Measurements from ENCODE around the gene LSM4. TPM values are rescaled to one million over a fixed set of nuclear protein-coding genes. Genes with fewer than 3 reads are reported as not detected.
A peak's percentile ranks its signal among the peaks of the same experiment; 100 is the strongest.

The LSM4 gene
- total and polyA plus RNA-seq, 9 donors = 38.3 to 121 (median 71.4) TPM

DNA sequence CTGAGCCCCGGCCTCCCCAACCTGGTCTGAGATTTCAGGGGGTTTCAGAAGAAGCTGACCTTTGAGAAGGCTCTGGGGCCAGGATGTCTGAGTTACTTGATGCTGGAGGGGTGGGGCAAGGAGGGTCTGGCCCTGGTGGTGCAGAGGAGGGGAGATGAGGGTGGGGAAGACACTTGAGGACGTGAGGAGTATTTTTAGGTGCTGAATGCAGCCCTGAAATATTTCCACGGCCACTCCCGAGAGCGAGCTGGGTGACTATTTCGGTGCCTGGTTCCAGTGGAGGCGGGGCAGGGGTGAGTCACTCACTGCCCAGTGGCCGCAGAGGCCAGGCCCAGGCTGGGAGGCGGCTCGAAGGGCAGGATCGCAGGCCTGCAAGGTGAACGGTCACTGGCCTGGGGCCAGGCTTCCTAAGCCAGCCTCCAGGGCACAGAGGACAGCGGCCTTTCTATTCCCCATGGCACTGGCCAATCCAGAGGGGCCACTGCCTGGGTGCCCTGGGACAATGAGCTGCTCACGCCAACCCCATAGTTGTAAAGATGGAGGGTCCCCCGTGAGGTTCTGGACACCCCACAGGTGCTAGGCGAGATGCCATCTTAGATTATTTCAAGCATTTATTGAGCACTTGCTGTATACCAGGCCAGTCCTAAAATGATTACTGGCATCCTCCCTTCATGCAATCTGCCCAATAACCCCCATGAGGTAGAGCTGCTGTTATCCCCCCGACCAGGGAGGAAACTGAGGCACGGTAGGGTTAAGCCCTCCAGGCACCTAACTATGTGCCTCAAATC lies 21.8 kb downstream of the LSM4 start:
- DNase-seq = peak; percentile 63 to 78 (median 71)
- intact Hi-C loops (cut with DNase I) = no loop called here
- H3K4me3 ChIP-seq = no peak overlapping the region
- no peaks in the 10 kb centered on the region for H3K36me3 ChIP-seq
- WGBS, 3 donors = 39 to 46% (median 44%) methylated on average over 12 to 18 of the region's 18 CpGs
- TF ChIP-seq EP300 (IDR thresholded peaks at IDR 0.05) (no peak), POLR2A (IDR thresholded peaks at IDR 0.05) (no peak)
- TF ChIP-seq, protein P1, sequence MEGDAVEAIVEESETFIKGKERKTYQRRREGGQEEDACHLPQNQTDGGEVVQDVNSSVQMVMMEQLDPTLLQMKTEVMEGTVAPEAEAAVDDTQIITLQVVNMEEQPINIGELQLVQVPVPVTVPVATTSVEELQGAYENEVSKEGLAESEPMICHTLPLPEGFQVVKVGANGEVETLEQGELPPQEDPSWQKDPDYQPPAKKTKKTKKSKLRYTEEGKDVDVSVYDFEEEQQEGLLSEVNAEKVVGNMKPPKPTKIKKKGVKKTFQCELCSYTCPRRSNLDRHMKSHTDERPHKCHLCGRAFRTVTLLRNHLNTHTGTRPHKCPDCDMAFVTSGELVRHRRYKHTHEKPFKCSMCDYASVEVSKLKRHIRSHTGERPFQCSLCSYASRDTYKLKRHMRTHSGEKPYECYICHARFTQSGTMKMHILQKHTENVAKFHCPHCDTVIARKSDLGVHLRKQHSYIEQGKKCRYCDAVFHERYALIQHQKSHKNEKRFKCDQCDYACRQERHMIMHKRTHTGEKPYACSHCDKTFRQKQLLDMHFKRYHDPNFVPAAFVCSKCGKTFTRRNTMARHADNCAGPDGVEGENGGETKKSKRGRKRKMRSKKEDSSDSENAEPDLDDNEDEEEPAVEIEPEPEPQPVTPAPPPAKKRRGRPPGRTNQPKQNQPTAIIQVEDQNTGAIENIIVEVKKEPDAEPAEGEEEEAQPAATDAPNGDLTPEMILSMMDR (IDR thresholded peaks at IDR 0.05) = no peak
- peak overlapping the region; percentile 40 to 59 for H3K27ac ChIP-seq
- H3K27me3 ChIP-seq = no peaks in the 10 kb centered on the region
- no peaks in the 10 kb centered on the region for H3K9me3 ChIP-seq
- peaks cover 12% of the 10 kb centered on the region for H3K4me1 ChIP-seq (ENCODE audit: insufficient read depth)

DNA sequence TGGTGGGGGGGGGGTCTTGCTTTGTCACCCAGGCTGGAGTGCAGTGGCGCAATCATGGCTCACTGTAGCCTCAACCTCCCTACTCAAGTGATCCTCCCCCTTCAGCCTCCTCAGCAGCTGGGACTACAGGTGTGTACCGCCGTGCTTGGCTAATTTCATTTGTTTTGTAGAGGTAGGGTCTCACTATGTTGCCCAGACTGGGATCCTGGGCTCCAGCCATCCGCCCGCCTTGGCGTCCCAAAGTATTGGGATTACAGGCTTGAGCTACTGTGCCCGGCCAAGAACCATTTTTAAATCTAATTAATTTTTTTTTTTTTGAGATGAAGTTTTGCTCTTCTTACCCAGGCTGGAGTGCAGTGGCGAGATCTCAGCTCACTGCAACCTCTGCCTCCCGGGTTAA lies 23.2 kb downstream of the LSM4 start:
- Histone ChIP-seq H3K4me3 (no peak overlapping the region), H3K36me3 (no peaks in the 10 kb centered on the region), H3K4me1 (ENCODE audit: insufficient read depth) (peaks cover 4% of the 10 kb centered on the region), H3K27ac (no peak overlapping the region), H3K27me3 (no peaks in the 10 kb centered on the region), H3K9me3 (no peaks in the 10 kb centered on the region)
- TF ChIP-seq, protein P1 (IDR thresholded peaks at IDR 0.05) = no peak
- TF ChIP-seq POLR2A (IDR thresholded peaks at IDR 0.05) = no peak
- TF ChIP-seq EP300 (IDR thresholded peaks at IDR 0.05) = no peak
- WGBS, 3 donors = 88 to 96% (median 95%) methylated on average over 9 of the region's 9 CpGs
- intact Hi-C loops (cut with DNase I) = no loop called here
- no peak for DNase-seq

DNA sequence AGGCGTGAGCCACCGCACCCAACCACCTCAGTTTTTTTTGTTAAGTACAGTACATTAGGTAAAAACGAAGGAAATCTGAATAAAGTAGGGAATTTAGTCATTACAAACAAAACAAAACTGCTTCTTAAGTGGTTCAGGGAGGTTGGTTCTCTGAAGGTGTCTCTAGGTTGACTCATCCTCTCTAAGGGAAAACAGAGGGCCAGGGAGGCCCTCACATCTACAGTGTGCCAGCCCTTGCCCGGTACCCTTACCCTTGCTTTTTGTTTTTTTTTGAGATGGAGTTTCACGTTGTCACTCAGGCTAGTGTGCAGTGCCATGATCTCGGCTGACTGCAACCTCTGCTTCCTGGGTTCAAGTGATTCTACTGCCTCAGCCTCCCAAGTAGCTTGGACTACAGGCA lies 24.3 kb downstream of the LSM4 start:
- Histone ChIP-seq H3K27ac (no peak overlapping the region), H3K4me3 (no peak overlapping the region), H3K27me3 (no peaks in the 10 kb centered on the region), H3K4me1 (ENCODE audit: insufficient read depth) (peaks cover 6% of the 10 kb centered on the region), H3K36me3 (no peaks in the 10 kb centered on the region), H3K9me3 (no peaks in the 10 kb centered on the region)
- 67 to 77% (median 71%) methylated on average over 6 of the region's 6 CpGs for WGBS, 3 donors
- no peak for DNase-seq
- TF ChIP-seq, protein P1 (IDR thresholded peaks at IDR 0.05) = no peak
- TF ChIP-seq EP300 (IDR thresholded peaks at IDR 0.05) (no peak), POLR2A (IDR thresholded peaks at IDR 0.05) (no peak)
- intact Hi-C loops (cut with DNase I) = no loop called here

DNA sequence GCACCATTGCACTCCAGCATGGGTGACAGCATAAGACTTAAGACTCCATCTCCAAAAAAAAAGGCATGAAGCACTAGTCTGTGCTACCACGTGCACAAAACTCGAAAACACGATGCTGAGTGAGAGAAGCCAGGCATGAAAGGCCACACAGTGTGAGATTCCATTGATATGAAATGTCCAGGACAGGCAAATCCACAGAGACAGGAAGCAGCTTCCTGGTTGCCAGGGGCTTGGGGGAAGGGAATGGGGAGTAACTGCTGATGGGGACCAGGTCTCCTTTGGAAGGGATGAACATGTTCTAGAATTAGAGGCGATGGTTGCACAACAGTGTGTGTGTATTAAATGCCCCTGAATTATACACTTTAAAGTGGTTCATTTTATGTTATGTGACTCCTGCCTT lies 25.6 kb downstream of the LSM4 start:
- H3K4me3 ChIP-seq = no peak overlapping the region
- H3K27ac ChIP-seq = peak overlapping the region in 1 of 2 donors; percentile 14
- DNase-seq = no peak
- no peaks in the 10 kb centered on the region for H3K9me3 ChIP-seq
- 38 to 46% (median 40%) methylated on average over 4 of the region's 4 CpGs for WGBS, 3 donors
- H3K36me3 ChIP-seq = no peaks in the 10 kb centered on the region
- no peaks in the 10 kb centered on the region for H3K27me3 ChIP-seq
- intact Hi-C loops (cut with DNase I) = no loop called here
- TF ChIP-seq, protein P1 (IDR thresholded peaks at IDR 0.05) = no peak
- TF ChIP-seq EP300 (IDR thresholded peaks at IDR 0.05) (no peak), POLR2A (IDR thresholded peaks at IDR 0.05) (no peak)
- H3K4me1 ChIP-seq (ENCODE audit: insufficient read depth) = peaks cover 1% of the 10 kb centered on the region

Measured in ovary (tissue), 9 donors.